ENCODE data around the gene ZCCHC7.
"Not testable (repeated sequence)": the region's sequence is repeated elsewhere in the genome, so short reads cannot be mapped to it uniquely, and the experiment has no call there.

Gene ZCCHC7

GRCh38 chr9:37179576-37179975, 59.2 kb downstream of the ZCCHC7 start:
- no peak for DNase-seq

DNA sequence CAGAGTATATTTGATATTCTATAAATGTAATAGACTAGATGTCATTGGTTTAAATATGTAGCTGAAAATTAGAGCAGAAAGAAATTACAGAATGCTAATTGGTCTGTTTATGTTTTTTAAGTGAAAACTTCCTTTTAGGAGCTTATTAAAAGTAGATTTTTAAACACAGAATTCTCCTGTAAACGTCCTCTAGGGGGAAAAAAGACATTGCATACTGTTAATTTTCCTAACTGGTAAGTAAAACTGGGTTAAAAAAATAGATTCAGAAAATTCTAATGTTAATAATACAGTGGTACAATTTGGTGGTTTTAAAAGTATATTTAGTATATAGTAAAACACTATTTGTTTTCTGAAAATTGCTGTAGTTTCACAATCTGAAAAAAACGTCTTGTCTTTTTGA, 59.8 kb downstream of the ZCCHC7 start:
- DNase-seq, result no peak

DNA sequence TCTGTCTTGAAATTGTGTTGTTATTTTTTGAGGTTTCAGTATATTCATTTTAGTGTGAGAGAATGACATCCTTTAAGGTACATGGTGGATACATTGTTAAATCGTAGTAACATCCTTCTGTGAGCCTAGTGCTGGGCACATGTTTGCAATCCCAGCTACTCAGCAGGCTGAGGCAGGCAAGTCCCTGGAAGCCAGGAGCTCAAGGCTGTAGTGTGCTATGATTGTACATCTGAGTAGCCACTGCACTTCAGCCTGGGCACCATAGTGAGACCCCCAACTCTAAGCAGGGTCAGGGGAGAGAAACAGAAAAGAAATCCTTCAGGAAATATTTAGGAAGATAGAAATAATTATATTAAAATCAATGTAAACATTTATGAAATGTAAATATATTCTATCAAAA, 62.3 kb downstream of the ZCCHC7 start:
- no peak for DNase-seq

- DNase-seq, result no peak
These were observed 64.8 kb downstream of the ZCCHC7 start for GRCh38 chr9:37184905-37185867.

DNA sequence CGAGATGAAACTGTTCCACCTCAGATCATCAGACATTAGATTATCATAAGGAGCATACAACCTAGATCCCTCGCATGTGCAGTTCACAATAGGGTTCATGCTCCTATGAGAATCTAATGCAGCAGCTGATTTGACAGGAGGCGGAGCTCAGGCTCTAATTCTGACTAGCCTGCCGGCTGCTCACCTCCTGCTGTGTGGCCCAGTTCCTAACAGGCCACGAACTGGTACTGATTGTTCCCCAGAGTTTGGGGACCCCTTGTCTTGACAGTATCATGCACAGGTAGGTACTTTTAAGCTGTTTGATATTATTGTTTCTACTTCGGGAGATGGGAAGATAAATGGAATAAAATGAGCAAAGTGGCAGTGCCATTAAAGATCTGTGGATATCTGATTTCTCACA, 66.9 kb downstream of the ZCCHC7 start:
- no peak for DNase-seq

GRCh38 chr9:37187713-37188439, 67.5 kb downstream of the ZCCHC7 start:
- DNase-seq, result no peak

DNA sequence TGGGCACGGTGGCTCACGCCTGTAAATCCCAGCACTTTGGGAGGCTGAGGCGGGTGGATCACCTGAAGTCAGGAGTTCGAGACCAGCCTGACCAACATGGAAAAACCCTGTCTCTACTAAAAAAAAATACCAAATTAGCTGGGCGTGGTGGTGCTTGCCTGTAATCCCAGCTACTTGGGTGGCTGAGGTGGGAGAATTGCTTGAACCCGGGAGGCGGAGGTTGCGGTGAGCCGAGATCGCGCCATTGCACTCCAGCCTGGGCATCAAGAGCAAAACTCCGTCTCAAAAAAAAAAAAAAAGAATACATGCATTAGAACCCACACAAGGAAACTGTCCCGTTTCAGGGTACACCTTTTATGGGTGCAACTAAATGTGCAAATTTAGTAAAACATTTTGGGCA, 70.4 kb downstream of the ZCCHC7 start:
- not testable (repeated sequence) for DNase-seq

GRCh38 chr9:37191403-37192089, 71.2 kb downstream of the ZCCHC7 start:
- no peak for DNase-seq

GRCh38 chr9:37192803-37193202, 72.4 kb downstream of the ZCCHC7 start:
- no peak for DNase-seq

DNA sequence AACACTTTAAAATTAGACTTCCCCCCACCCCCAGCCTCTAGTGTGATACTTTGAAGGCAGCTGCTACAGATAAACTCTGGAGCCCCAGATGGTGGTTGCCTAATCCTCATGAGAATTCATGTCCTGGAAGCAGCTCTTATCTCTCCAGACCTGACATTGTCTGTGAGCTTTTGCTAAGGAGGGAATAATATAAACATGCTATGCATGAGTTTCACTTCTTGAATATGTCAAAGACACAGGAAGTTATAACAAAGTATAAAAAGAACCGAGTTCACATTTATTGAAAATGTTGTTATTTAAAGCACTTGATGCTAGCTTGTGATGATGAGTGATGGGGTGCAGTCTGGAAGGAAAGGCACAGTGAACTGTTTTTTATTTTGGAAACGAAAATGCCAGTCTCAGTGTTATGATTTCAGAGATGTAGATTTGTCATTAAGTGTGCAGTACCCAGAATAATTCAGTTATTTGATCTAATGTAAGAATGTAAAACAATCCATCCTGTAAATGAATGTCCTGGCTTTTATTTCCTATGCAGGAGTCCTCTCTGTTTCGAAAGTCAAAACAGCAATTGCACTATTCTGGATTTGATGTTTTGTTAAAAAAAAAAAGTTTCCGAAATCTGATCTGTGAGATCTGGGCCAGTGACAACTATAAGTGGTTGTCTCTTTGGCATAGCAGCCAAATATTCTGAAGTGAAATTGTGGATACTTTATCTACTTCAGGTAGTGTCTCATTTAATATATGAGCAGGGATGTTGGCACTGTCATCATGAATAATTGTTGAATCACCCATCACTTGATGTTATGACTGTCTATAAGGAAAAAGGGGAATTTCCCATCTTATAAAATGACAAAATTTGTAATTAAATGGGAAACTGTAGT, 77.0 kb downstream of the ZCCHC7 start:
- peak; percentile 95 for DNase-seq

DNA sequence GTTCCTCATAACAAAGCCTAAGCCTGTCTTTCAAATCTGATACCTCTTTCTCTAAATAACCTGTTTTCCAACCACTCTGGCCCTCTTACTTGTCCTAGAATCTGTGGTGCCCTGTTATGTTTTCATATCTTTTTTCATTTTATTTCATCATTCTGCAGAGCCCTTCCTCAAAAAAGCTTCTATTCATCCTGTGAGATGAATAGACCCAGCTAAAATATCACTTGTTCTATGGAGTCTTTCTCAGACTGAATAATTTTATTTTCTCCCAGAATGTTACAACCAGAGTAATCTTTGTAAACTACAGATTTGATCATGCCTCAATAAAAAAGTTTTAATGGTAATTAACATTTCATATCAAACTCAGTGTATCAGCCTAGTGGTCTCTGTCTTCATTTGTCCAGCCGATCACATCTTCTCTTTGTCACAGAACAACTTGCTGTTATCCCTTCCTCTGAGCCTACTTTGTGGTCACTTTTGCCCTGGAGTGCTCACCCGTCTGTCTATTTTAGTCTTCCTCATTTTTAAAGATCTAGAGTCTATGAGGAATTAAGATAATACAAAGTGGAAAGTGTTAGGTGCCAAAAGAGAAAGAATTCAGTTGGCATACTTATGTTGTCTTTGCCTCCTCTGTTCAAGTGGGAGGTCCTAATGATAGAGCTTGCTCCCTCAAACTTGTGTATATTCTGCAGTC, 77.8 kb downstream of the ZCCHC7 start:
- peak; percentile 58 for DNase-seq

GRCh38 chr9:37198831-37199230, 78.5 kb downstream of the ZCCHC7 start:
- no peak for DNase-seq

DNA sequence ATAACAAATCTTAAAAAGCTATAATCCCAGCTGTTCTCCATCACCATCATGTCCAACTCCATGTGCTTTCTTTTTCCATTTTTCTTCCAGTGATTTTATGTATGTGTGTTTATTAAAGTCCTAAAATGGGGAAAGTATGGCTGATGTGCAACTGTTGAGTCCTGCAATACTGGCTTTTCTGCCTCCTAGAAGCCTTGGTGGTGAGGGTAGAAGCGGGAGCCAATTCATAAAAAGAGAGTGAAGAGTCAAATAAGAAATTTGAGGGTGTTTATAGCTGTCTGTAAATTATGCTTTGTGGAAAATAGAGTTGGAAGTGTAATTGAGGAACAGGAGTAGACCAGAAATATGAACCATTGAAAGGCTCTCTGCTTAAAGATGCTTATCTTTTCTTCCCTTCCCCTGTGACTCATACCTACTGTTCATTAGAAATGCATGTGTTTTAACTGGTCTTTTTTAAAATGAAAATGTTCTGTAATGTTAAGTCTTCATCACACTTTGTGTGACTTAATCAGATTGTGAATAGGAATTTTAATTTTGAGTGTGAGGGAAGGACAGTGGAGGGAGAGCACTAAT, 80.1 kb downstream of the ZCCHC7 start:
- DNase-seq, result peak; percentile 72

GRCh38 chr9:37201581-37201980, 81.2 kb downstream of the ZCCHC7 start:
- DNase-seq, result no peak

DNA sequence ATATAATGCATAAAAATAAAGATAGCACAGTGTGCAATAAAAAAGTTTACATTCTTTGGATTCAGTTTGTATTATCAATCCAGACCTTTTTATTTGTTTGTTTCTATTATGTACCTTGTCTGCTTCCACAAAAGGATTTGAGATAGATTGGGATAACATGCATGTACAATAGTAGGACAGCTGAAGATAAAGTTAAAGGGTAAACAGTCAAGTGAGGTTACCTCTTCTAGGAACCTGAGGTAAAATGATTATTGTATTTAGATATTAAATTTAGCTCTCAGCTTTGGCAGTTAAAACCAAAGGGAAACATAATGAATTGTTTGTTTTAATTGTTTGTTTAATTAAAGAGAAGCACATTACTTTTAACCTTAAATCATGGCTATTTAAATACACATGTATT, 81.7 kb downstream of the ZCCHC7 start:
- no peak for DNase-seq

- DNase-seq, result not testable (repeated sequence)
These were observed 83.1 kb downstream of the ZCCHC7 start for GRCh38 chr9:37203456-37203855.

- DNase-seq, result no peak
These were observed 85.8 kb downstream of the ZCCHC7 start for GRCh38 chr9:37206121-37206620.

- DNase-seq, result peak; percentile 64
These were observed 89.3 kb downstream of the ZCCHC7 start for GRCh38 chr9:37209431-37210386.

GRCh38 chr9:37210737-37211523, 90.6 kb downstream of the ZCCHC7 start:
- no peak for DNase-seq

Data from hematopoietic multipotent progenitor cell treated with erythropoietin and hydrocortisone succinate and interleukin-3 and kit ligand, for 8 days (in vitro differentiated cells).